ENCODE data around the gene SUOX.
A peak's percentile ranks its signal among the peaks of the same experiment; 100 is the strongest.
"Not testable (repeated sequence)": the region's sequence is repeated elsewhere in the genome, so short reads cannot be mapped to it uniquely, and the experiment has no call there.

SUOX gene

GRCh38 chr12:55996715-55997534 is at the start of gene SUOX:
Gene SUOX (plus strand): TSS chr12:55997276. CDS start chr12:56002222, 4,946 bp downstream.
- peak; percentile 98 for DNase-seq

DNA sequence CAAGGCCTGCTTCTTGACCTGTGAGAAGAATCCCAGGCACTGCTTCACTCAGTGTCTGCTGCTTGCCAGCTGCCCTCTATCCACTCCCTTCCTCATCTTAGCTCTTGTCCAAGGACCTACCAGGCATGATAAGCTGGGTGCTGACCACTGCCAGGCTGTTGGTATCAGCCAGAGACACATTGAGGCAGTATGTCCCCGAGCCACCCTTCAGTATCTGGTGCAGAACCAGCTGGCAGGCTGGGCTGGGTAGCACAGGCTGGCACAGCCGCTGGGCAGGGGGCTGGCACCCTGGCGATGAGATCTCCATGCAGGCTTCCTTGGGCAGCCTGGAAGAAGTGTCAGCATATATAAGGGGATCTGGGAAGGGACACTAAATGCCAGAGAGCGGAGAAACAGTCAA is 41.7 kb upstream of the SUOX start:
- no peak for DNase-seq

DNA sequence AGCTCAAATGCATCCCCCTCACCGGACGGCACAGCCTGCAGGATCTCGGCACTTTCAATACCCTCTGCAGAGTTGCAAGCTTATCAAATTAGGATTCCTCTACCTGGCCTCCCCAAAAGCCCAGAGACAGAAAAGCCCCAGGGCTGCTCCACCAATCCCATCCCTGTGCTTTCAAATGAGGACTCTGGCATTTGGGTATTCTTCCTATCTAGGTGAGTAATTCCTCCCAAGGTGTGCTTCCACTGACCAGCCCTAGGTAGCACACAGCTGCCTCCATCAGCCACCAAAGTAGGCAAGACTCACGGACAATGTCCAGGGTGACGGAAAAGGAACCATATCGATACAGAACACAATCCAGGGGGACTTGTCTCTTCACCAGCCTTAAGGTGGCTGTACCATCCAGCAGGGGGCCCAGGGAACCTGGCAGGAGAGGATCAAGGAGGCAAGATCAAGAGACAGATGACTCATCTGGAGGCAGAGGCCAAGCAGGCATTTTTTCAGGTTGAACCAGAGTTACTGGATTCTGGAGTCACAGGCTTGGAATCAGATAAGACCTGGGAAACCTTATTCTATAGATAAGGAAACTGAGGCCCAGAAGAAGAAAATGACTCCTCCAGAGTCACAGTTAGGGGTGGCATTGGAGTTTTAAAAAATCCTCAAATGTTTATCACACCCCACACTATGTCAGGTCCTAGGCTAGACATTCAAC is 41.1 kb upstream of the SUOX start:
- DNase-seq, result peak; percentile 21

DNA sequence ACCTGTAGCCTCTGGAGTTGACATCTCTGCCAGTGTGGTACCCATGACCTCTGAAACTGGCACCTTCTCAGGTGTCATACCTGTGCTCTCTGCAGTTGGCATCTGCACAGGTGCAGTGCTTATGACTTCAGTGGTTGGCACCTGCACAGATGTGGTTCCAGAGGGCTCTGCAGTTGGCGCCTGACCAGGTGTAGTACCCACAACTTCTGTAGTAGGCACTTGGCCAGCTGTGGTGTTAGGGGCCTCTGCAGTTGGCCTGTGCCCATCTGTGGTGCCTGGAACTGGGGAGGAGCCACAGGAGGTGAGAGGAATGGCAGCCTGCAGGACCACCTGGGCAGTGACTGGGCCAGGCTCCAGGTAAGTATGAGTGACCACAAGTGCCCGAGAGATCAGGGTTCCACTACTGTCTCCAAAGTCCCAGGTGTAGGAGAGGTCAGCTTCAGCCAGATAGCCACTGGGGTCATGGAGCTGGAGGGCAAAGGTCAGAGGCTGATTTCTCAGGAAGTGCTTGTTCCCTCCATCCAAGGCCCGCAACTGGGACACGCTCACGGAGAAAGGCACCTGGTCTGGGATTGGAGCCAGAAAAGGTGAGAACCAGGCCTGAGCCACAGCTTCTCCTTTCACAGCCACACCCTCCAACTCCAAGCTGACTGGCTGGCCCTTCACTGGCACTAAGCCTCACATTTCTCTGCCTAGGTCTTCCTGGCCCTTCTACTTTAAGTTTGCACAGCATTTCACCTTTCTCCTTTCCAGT is 39.8 kb upstream of the SUOX start:
- DNase-seq, result peak; percentile 19

- DNase-seq, result no peak
Measured at GRCh38 chr12:55963760-55964159, 33.3 kb upstream of the SUOX start.

- DNase-seq, result no peak
Measured at GRCh38 chr12:55965240-55965639, 31.8 kb upstream of the SUOX start.

- no peak for DNase-seq
Measured at GRCh38 chr12:55965941-55966407, 31.1 kb upstream of the SUOX start, which contains the start of gene PMEL. Gene PMEL (minus strand): TSS chr12:55966042. CDS start chr12:55966011, 31 bp downstream.

- DNase-seq, result peak; percentile 95
Measured at GRCh38 chr12:55966408-55967281, 30.4 kb upstream of the SUOX start, which contains the start of gene CDK2. Gene CDK2 (plus strand): TSS chr12:55966830. CDS start chr12:55967009, 179 bp downstream.

GRCh38 chr12:55969356-55969755 is 27.7 kb upstream of the SUOX start:
- no peak for DNase-seq

GRCh38 chr12:55970775-55971174 is 26.3 kb upstream of the SUOX start:
- no peak for DNase-seq

DNA sequence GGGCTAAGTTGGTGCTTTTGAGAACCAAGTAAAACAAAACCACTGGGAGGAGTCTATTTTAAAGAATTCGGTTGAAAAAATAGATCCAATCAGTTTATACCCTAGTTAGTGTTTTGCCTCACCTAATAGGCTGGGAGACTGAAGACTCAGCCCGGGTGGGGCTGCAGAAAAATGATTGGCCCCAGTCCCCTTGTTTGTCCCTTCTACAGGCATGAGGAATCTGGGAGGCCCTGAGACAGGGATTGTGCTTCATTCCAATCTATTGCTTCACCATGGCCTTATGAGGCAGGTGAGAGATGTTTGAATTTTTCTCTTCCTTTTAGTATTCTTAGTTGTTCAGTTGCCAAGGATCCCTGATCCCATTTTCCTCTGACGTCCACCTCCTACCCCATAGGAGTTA is 25.0 kb upstream of the SUOX start:
- DNase-seq, result no peak

GRCh38 chr12:55972456-55972855 is 24.6 kb upstream of the SUOX start:
- DNase-seq, result no peak

- no peak for DNase-seq
Measured at GRCh38 chr12:55972911-55973598, 24.0 kb upstream of the SUOX start.

- DNase-seq, result peak; percentile 100
Measured at GRCh38 chr12:55973599-55974307, 23.3 kb upstream of the SUOX start, which contains the start of gene RAB5B. Gene RAB5B (plus strand): TSS chr12:55974078. CDS start chr12:55986961, 12,883 bp downstream.

DNA sequence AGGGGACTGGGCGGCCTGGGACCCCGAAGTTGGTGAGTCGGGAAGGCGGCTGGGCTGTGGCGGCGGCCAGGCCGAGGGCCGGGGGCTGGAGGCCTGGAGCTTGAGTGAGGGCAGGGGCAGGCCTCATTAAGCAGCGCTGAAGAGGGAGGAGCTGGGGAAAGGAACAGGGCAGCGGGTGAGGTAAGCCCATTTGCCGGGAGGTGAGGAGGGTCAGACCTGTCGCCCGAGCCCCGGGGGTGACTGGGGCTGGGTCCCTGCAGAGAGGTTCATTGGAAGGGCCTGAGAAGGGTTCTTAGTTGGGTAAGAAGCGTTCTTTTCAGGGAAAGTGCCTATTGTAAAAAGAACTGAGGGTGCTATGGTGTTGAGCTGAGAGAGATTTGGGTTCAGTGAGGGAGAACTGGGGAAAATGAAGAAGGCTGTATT is 22.8 kb upstream of the SUOX start:
- DNase-seq, result peak; percentile 67

DNA sequence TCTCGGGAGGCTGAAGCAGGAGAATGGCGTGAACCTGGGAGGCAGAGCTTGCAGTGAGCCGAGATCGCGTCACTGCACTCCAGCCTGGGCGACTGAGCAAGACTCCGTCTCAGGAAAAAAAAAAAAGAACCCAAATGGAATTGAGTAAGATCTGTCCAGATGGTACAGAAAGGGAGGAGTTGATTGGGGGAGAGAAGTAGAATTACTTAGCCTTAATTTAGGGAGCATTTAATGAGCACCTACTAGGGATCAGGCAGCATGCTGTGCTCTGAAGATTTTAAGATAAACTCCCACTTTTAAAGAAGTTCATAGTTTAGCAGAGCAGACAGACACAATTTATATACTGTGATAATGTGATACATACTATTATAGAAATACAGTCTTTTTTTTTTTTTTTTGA is 18.7 kb upstream of the SUOX start:
- DNase-seq, result no peak

DNA sequence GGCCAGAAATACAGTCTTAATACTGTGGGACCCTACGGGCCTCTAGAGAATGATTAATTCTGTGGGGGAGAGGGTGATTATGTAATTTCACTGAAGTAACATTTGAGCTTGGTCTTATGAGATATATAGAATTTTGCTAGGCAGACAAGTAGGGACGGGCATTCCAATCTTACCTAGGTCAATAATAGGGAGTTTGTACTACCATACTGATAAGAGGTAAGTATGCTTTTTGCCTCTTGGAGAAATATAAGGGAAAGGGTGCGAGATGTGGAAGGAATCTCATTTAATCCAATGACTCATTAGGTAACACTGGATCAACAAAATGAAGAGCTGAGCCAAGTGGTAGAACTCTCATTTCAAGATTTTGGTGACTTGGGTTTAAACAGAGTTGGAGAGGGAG is 18.0 kb upstream of the SUOX start:
- DNase-seq, result no peak

- DNase-seq, result not testable (repeated sequence)
Measured at GRCh38 chr12:55981882-55982281, 15.2 kb upstream of the SUOX start.

- no peak for DNase-seq
Measured at GRCh38 chr12:55982319-55982936, 14.6 kb upstream of the SUOX start.

DNA sequence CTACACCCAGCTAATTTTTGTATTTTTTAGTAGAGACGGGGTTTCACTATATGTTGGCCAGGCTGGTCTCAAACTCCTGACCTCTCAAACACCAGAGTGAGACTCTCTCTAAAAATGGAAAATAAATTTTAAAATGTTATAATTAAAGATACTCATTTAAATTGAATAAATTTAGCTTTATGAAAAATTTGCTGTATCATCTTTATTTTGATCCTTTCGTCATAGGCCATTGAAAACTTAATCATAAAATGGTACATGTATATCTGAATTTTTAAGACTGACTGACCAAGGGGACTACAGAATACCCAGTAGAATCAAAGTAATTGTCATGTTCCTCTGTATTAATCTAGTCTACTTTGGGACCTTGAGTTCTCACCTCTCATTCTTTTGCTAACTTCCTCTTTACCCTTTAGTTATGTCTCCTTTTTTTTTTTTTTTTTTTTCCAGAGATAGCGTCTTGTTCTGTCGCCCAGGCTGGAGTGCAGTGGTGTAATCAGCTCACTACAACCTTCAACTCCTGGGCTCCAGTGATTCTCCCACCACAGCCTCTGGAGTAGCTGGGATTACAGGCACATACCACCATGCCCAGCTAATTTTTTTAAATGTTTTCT is 13.7 kb upstream of the SUOX start:
- DNase-seq, result no peak

All from femur (tissue), 1 donor.